ENCODE data around the gene CHCHD4.

The CHCHD4 gene

GRCh38 chr3:14161282-14161681, 36.6 kb upstream of the CHCHD4 start:
- Histone ChIP-seq H4K20me1 (ENCODE audit: low read depth, low read length) (no peaks in the 10 kb centered on the region), H3F3A (ENCODE audit: insufficient read depth) (no peaks in the 10 kb centered on the region), H3K36me3 (ENCODE audit: low read length) (peaks cover 48% of the 10 kb centered on the region), H3K9me2 (replicated peaks; ENCODE audit: insufficient read depth, low read length) (no peaks in the 10 kb centered on the region), H3K9me3 (ENCODE audit: insufficient read depth, low read length) (0 out of 2 replicates have a peak, but pooled peaks cover 8% of the 10 kb centered on the region), H3K27me3 (ENCODE audit: low read length) (no peaks in the 10 kb centered on the region), H2AFZ (ENCODE audit: low read depth, low read length, severe bottlenecking) (no peak overlapping the region), H3K9ac (ENCODE audit: low read length) (no peak overlapping the region), H3K27ac (ENCODE audit: low read depth, low read length) (no peak overlapping the region), H3K4me3 (ENCODE audit: insufficient read depth, low read length, poor library complexity, severe bottlenecking) (no peak overlapping the region), H3K4me2 (ENCODE audit: low read depth, low read length, poor library complexity, severe bottlenecking) (no peak overlapping the region), H3K79me2 (ENCODE audit: insufficient read depth, low read length) (no peaks in the 10 kb centered on the region)
- TF ChIP-seq EZH2phosphoT487 (conservative IDR thresholded peaks at IDR 0.05; ENCODE audit: low read length): no peak
- TF ChIP-seq, protein P1, sequence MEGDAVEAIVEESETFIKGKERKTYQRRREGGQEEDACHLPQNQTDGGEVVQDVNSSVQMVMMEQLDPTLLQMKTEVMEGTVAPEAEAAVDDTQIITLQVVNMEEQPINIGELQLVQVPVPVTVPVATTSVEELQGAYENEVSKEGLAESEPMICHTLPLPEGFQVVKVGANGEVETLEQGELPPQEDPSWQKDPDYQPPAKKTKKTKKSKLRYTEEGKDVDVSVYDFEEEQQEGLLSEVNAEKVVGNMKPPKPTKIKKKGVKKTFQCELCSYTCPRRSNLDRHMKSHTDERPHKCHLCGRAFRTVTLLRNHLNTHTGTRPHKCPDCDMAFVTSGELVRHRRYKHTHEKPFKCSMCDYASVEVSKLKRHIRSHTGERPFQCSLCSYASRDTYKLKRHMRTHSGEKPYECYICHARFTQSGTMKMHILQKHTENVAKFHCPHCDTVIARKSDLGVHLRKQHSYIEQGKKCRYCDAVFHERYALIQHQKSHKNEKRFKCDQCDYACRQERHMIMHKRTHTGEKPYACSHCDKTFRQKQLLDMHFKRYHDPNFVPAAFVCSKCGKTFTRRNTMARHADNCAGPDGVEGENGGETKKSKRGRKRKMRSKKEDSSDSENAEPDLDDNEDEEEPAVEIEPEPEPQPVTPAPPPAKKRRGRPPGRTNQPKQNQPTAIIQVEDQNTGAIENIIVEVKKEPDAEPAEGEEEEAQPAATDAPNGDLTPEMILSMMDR (IDR thresholded peaks at IDR 0.05; ENCODE audit: insufficient read depth, low read length, poor library complexity, severe bottlenecking): no peak

DNA sequence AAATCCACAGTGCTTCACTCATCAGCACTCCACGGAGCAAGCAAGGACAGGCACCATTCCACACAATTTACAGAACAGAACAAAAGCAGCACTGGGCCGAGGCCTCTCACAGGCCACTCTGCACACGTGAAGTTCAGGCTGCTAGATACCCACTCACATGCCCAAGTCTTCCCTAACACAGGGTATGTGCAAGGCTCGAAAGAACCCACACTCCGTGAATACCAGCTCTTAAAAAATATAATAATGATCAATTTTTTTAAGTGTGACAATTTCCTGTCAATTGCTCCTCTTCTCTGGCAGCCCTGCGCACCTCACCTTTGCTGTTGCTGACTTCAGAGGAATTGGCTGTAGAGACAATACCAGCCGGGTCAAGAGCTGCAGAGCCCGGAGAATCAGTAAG, 34.8 kb upstream of the CHCHD4 start:
- Histone ChIP-seq H3K4me3 (ENCODE audit: insufficient read depth, low read length, poor library complexity, severe bottlenecking) (no peak overlapping the region), H3F3A (ENCODE audit: insufficient read depth) (no peaks in the 10 kb centered on the region), H4K20me1 (ENCODE audit: low read depth, low read length) (no peaks in the 10 kb centered on the region), H3K9me3 (ENCODE audit: insufficient read depth, low read length) (0 out of 2 replicates have a peak, but pooled peaks cover 8% of the 10 kb centered on the region), H3K79me2 (ENCODE audit: insufficient read depth, low read length) (no peaks in the 10 kb centered on the region), H2AFZ (ENCODE audit: low read depth, low read length, severe bottlenecking) (no peak overlapping the region), H3K27ac (ENCODE audit: low read depth, low read length) (no peak overlapping the region), H3K9me2 (replicated peaks; ENCODE audit: insufficient read depth, low read length) (no peaks in the 10 kb centered on the region), H3K36me3 (ENCODE audit: low read length) (peaks cover 46% of the 10 kb centered on the region), H3K27me3 (ENCODE audit: low read length) (no peaks in the 10 kb centered on the region), H3K9ac (ENCODE audit: low read length) (no peak overlapping the region), H3K4me2 (ENCODE audit: low read depth, low read length, poor library complexity, severe bottlenecking) (no peak overlapping the region)
- no peak for TF ChIP-seq EZH2phosphoT487 (conservative IDR thresholded peaks at IDR 0.05; ENCODE audit: low read length)
- TF ChIP-seq, protein P1 (IDR thresholded peaks at IDR 0.05; ENCODE audit: insufficient read depth, low read length, poor library complexity, severe bottlenecking): no peak

- peaks cover 37% of the 10 kb centered on the region for H3K36me3 ChIP-seq (ENCODE audit: low read length)
- TF ChIP-seq, protein P1 (IDR thresholded peaks at IDR 0.05; ENCODE audit: insufficient read depth, low read length, poor library complexity, severe bottlenecking): no peak
- no peak for TF ChIP-seq EZH2phosphoT487 (conservative IDR thresholded peaks at IDR 0.05; ENCODE audit: low read length)
Measured at GRCh38 chr3:14158370-14158769, 33.7 kb upstream of the CHCHD4 start.

More at GRCh38 chr3:14158370-14158769, 33.7 kb upstream of the CHCHD4 start:
- Histone ChIP-seq H3K9ac (ENCODE audit: low read length) (no peak overlapping the region), H3K9me2 (replicated peaks; ENCODE audit: insufficient read depth, low read length) (no peaks in the 10 kb centered on the region), H3K9me3 (ENCODE audit: insufficient read depth, low read length) (0 out of 2 replicates have a peak, but pooled peaks cover 8% of the 10 kb centered on the region), H2AFZ (ENCODE audit: low read depth, low read length, severe bottlenecking) (no peak overlapping the region), H3K27me3 (ENCODE audit: low read length) (no peaks in the 10 kb centered on the region), H4K20me1 (ENCODE audit: low read depth, low read length) (no peaks in the 10 kb centered on the region), H3K27ac (ENCODE audit: low read depth, low read length) (no peak overlapping the region), H3K79me2 (ENCODE audit: insufficient read depth, low read length) (no peaks in the 10 kb centered on the region), H3K4me3 (ENCODE audit: insufficient read depth, low read length, poor library complexity, severe bottlenecking) (no peak overlapping the region), H3K4me2 (ENCODE audit: low read depth, low read length, poor library complexity, severe bottlenecking) (no peak overlapping the region), H3F3A (ENCODE audit: insufficient read depth) (no peaks in the 10 kb centered on the region)
